Measurements from ENCODE around the gene PATL2.
"Not testable (repeated sequence)": the region's sequence is repeated elsewhere in the genome, so short reads cannot be mapped to it uniquely, and the experiment has no call there.

The PATL2 gene

GRCh38 chr15:44647036-44647435, 64.1 kb downstream of the PATL2 start:
- no peak for DNase-seq (ENCODE audit: low spot score)

GRCh38 chr15:44646460-44646859, 64.7 kb downstream of the PATL2 start:
- DNase-seq (ENCODE audit: low spot score), result no peak

GRCh38 chr15:44641651-44642050, 69.5 kb downstream of the PATL2 start:
- no peak for DNase-seq (ENCODE audit: low spot score)

GRCh38 chr15:44636976-44637375, 74.1 kb downstream of the PATL2 start:
- DNase-seq (ENCODE audit: low spot score), result no peak

GRCh38 chr15:44633603-44634002, 77.5 kb downstream of the PATL2 start:
- DNase-seq (ENCODE audit: low spot score), result no peak

- DNase-seq (ENCODE audit: low spot score), result not testable (repeated sequence)
Observed at GRCh38 chr15:44625286-44625685, 85.8 kb downstream of the PATL2 start.

- no peak for DNase-seq (ENCODE audit: low spot score)
Observed at GRCh38 chr15:44623178-44623577, 87.9 kb downstream of the PATL2 start.

- no peak for DNase-seq (ENCODE audit: low spot score)
Observed at GRCh38 chr15:44620081-44620480, 91.0 kb downstream of the PATL2 start.

GRCh38 chr15:44616974-44617373, 94.1 kb downstream of the PATL2 start:
- no peak for DNase-seq (ENCODE audit: low spot score)

Measured in hepatic stellate cell (primary cell).